GM12872 (cell line): ENCODE results near the gene TTC12.

Experiments used
- TF ChIP-seq, protein P1 (sequence below): IDR thresholded peaks from 3 replicates; pipeline ENCODE4 v1.5.1; 2011; ENCODE audit warnings: low read depth, mild to moderate bottlenecking, low read length, moderate library complexity; ENCODE audit not compliant: insufficient read depth

The TTC12 gene

DNA sequence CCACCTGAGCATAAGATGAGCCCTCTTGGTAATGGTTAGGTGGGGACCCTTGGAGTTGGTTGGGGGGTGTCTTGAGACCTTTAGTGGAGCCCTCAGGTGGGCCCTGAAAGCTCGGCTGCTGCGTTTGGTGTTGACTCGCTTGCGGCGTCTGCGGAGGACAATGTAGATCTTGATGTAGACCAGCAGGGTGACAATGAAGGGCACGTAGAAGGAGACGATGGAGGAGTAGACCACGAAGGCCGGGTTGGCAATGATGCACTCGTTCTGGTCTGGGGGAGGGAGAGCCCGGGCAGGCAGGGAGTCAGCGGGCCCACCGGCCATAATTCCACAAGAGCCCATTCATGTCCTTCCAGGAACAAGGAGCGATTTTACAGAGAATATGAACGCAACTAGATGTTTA is 101.0 kb downstream of the TTC12 start:
- TF ChIP-seq, protein P1, sequence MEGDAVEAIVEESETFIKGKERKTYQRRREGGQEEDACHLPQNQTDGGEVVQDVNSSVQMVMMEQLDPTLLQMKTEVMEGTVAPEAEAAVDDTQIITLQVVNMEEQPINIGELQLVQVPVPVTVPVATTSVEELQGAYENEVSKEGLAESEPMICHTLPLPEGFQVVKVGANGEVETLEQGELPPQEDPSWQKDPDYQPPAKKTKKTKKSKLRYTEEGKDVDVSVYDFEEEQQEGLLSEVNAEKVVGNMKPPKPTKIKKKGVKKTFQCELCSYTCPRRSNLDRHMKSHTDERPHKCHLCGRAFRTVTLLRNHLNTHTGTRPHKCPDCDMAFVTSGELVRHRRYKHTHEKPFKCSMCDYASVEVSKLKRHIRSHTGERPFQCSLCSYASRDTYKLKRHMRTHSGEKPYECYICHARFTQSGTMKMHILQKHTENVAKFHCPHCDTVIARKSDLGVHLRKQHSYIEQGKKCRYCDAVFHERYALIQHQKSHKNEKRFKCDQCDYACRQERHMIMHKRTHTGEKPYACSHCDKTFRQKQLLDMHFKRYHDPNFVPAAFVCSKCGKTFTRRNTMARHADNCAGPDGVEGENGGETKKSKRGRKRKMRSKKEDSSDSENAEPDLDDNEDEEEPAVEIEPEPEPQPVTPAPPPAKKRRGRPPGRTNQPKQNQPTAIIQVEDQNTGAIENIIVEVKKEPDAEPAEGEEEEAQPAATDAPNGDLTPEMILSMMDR, result no peak
